Colonic mucosa (tissue), 4 donors: ENCODE measurements around the gene MYH15. TPM values are rescaled to one million over a fixed set of nuclear protein-coding genes. Genes with fewer than 3 reads are reported as not detected.

Experiments
- DNase-seq: peaks from one replicate; pipeline ENCODE4 v3.0.0-alpha.2; 2020
- H3K27ac ChIP-seq: fragments of 200-600 bp; one replicate; pipeline ENCODE4 v1.8.0; 2021
- H3K27me3 ChIP-seq: fragments of 200-600 bp; one replicate; pipeline ENCODE4 v1.8.0; 2021
- H3K36me3 ChIP-seq: fragments of 200-600 bp; one replicate; pipeline ENCODE4 v1.8.0; 2021
- H3K4me1 ChIP-seq: fragments of 200-600 bp; one replicate; pipeline ENCODE4 v1.8.0; 2021; ENCODE audit warnings: mild to moderate bottlenecking
- H3K4me3 ChIP-seq: fragments of 200-600 bp; one replicate; pipeline ENCODE4 v1.8.0; 2021
- H3K9ac ChIP-seq, 2 donors: one replicate each; pipeline ENCODE4 v1.7.0; 2013; ENCODE audit warnings: control low read depth in 2 of 2, low read depth in 2 of 2, low read length in 2 of 2
- H3K9me3 ChIP-seq: fragments of 200-600 bp; one replicate; pipeline ENCODE4 v1.8.0; 2021
- intact Hi-C: fragments of 100-400 bp; cut with DNase I; formaldehyde crosslinking; loops from one replicate; pipeline ENCODE4 v1.14.1; 2022
- total RNA-seq, 2 donors: library from RNA; stranded (reverse); fragmentation: NEBNext Ultra II Directional in 1 of 2; extraction: Animal tissue kit (Norgen Biotek cat#: 25700) in 1 of 2; gene quantifications; one replicate each; pipeline ENCODE4 v1.2.1, GENCODE V29; 2021
- TF ChIP-seq, protein P1 (sequence below): fragments of 200-600 bp; IDR thresholded peaks from one replicate; pipeline ENCODE4 v1.8.0; 2022; ENCODE audit warnings: antibody characterized with exemption, mild to moderate bottlenecking
- donor health status: healthy.
- donor health status: DM: no; HTN: no; CAD: no.
- donor health status: DM: no; HTN: no; CAD: no.

MYH15 gene
- total RNA-seq, 2 donors from 2014 or later: 0.13 to 0.44 TPM

DNA sequence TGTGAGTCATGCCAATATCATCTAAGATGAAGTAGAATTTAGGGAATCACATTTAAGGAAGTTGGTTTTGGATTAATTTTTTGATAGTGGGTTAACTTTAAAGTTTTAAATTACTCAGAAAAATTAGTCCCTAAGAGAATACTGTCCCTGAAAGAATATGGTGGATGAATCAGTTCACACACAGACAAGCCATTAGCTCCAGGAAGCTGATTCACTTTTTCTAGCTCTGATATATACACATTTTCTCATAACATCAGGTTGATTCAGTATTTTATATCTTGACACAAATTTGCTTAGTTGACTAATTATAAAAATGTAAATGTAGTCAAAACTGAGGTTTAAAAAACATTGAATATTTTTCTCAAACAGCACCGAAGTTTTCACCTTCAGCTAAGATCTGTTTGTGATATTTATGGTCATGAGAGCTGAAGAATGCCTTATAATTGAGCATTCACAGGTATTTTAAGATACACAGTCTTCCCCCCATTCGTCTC lies 55.1 kb downstream of the MYH15 start:
- intact Hi-C loops: no loop called here
- Histone ChIP-seq H3K36me3 (no peaks in the 10 kb centered on the region), H3K4me1 (no peaks in the 10 kb centered on the region), H3K27ac (no peak overlapping the region), H3K27me3 (no peaks in the 10 kb centered on the region), H3K9me3 (no peaks in the 10 kb centered on the region), H3K4me3 (no peak overlapping the region), H3K9ac (no peak overlapping the region)
- no peak for DNase-seq
- TF ChIP-seq, protein P1, sequence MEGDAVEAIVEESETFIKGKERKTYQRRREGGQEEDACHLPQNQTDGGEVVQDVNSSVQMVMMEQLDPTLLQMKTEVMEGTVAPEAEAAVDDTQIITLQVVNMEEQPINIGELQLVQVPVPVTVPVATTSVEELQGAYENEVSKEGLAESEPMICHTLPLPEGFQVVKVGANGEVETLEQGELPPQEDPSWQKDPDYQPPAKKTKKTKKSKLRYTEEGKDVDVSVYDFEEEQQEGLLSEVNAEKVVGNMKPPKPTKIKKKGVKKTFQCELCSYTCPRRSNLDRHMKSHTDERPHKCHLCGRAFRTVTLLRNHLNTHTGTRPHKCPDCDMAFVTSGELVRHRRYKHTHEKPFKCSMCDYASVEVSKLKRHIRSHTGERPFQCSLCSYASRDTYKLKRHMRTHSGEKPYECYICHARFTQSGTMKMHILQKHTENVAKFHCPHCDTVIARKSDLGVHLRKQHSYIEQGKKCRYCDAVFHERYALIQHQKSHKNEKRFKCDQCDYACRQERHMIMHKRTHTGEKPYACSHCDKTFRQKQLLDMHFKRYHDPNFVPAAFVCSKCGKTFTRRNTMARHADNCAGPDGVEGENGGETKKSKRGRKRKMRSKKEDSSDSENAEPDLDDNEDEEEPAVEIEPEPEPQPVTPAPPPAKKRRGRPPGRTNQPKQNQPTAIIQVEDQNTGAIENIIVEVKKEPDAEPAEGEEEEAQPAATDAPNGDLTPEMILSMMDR: no peak

GRCh38 chr3:108453565-108453964 lies 56.8 kb downstream of the MYH15 start:
- no peak for DNase-seq
- TF ChIP-seq, protein P1: no peak
- intact Hi-C loops: no loop called here
- Histone ChIP-seq H3K9me3 (no peaks in the 10 kb centered on the region), H3K9ac (no peak overlapping the region), H3K4me1 (no peaks in the 10 kb centered on the region), H3K4me3 (no peak overlapping the region), H3K27me3 (no peaks in the 10 kb centered on the region), H3K36me3 (no peaks in the 10 kb centered on the region), H3K27ac (peak overlapping the region; percentile 36)

- DNase-seq: no peak
- H3K4me1 ChIP-seq: no peaks in the 10 kb centered on the region
- TF ChIP-seq, protein P1: no peak
- no peaks in the 10 kb centered on the region for H3K36me3 ChIP-seq
- no peak overlapping the region for H3K4me3 ChIP-seq
- H3K9ac ChIP-seq: no peak overlapping the region
- intact Hi-C loops: no loop called here
- no peaks in the 10 kb centered on the region for H3K9me3 ChIP-seq
- H3K27me3 ChIP-seq: no peaks in the 10 kb centered on the region
- no peak overlapping the region for H3K27ac ChIP-seq
Observed at GRCh38 chr3:108450444-108450843, 60.0 kb downstream of the MYH15 start.

GRCh38 chr3:108448593-108448992 lies 61.8 kb downstream of the MYH15 start:
- Histone ChIP-seq H3K9me3 (no peaks in the 10 kb centered on the region), H3K9ac (no peak overlapping the region), H3K36me3 (no peaks in the 10 kb centered on the region), H3K4me3 (no peak overlapping the region), H3K27ac (no peak overlapping the region), H3K27me3 (no peaks in the 10 kb centered on the region), H3K4me1 (no peaks in the 10 kb centered on the region)
- TF ChIP-seq, protein P1: no peak
- no peak for DNase-seq
- intact Hi-C loops: no loop called here

DNA sequence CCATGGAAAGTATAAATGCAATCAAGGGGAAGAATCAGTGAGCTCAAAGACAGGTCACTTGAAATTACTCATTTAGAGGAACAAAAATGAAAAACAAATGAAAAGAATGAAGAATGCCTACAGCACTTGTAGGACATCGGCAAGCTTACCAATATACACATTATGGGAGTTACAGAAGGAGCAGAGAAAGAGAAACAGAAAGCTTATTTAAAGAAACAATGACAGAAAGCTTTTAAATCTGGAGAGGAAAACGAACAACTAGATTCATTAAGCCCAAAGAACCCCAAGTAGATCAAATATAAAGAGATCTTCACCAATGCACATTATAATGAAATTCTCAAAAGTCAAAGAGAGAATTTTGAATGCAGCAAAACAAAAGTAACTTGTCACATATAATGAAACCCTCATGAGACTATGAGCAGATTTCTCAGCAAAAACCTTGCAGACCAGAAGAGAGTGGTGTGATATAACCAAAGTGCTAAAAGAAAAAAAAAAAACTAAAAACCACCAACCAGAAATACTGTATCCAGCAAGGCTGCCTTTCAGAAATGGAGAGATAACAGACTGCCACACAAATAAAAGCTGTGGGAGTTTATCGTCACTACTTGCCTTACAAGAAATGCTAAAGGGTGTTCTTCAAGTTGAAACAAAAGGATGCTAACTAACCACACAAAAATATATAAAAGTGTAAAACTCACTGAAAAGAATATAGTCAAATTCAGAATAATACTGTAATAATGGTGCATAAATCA lies 63.1 kb downstream of the MYH15 start:
- no peak overlapping the region for H3K27ac ChIP-seq
- H3K27me3 ChIP-seq: no peaks in the 10 kb centered on the region
- H3K9ac ChIP-seq: no peak overlapping the region
- no peaks in the 10 kb centered on the region for H3K36me3 ChIP-seq
- no peak for DNase-seq
- H3K4me1 ChIP-seq: no peaks in the 10 kb centered on the region
- H3K4me3 ChIP-seq: no peak overlapping the region
- intact Hi-C loops: no loop called here
- no peaks in the 10 kb centered on the region for H3K9me3 ChIP-seq
- TF ChIP-seq, protein P1: no peak
